SK-N-MC (cell line): ENCODE data around the gene PML.

ENCODE experiments used
- EZH2 ChIP-seq: fragments of 200-600 bp; sonication (generic); IDR thresholded peaks from one replicate; pipeline ENCODE4 v1.6.1; 2017; ENCODE audit warnings: antibody characterized with exemption
- POLR2AphosphoS5 ChIP-seq: IDR thresholded peaks from 2 replicates; pipeline ENCODE4 v1.6.1; 2012; ENCODE audit warnings: mild to moderate bottlenecking, low read depth, low read length, borderline replicate concordance

- TF ChIP-seq POLR2AphosphoS5: no peak
- no peak for TF ChIP-seq EZH2
Measured at GRCh38 chr15:73997986-73998385, 3.5 kb downstream of the PML start.
